ENCODE results near the gene CUX1.

- TF ChIP-seq CTCF (IDR thresholded peaks at IDR 0.05) = no peak
- no peak for TF ChIP-seq POLR2A (IDR thresholded peaks at IDR 0.05)
These were observed 95.9 kb downstream of the CUX1 start for GRCh38 chr7:101913247-101913721.

Data from lower leg skin (tissue), 3 donors.